SU-DHL-6 (cell line): ENCODE data around the gene CMKLR1.

Experiments
- CTCF ChIP-seq: fragments of 200-600 bp; sonication (generic); IDR thresholded peaks from one replicate; pipeline ENCODE4 v1.5.1; 2017; ENCODE audit warnings: antibody characterized with exemption, mild to moderate bottlenecking, low read length, moderate library complexity; ENCODE audit not compliant: insufficient read depth, poor library complexity, severe bottlenecking
- EZH2phosphoT487 ChIP-seq: fragments of 200-600 bp; sonication (generic), shearing (Covaris generic); conservative IDR thresholded peaks from 2 replicates; pipeline ENCODE4 v1.6.1; 2018; ENCODE audit warnings: mild to moderate bottlenecking, antibody characterized with exemption, low read length, moderate library complexity, mixed read lengths

- TF ChIP-seq CTCF, result no peak
- no peak for TF ChIP-seq EZH2phosphoT487
Measured at GRCh38 chr12:108369736-108370396, 30.8 kb upstream of the CMKLR1 start.
